Body of pancreas (tissue), 4 donors: ENCODE results near the gene CHRNA10.

Experiments used
- POLR2A ChIP-seq, 3 donors: fragments of 450-650 bp; IDR thresholded peaks; one replicate each; pipeline ENCODE4 v1.6.1; 2016; ENCODE audit warnings: antibody characterized with exemption in 3 of 3, mild to moderate bottlenecking in 2 of 3
- TF ChIP-seq, protein P1 (sequence below), 7 experiments: fragments of 450-650 bp in 4 of 7; fragments of 200-600 bp in 3 of 7; sonication (generic) in 3 of 7; IDR thresholded peaks; one replicate each; pipeline ENCODE4 v1.5.1; 2016 to 2019; ENCODE audit warnings: antibody characterized with exemption in 7 of 7

DNA sequence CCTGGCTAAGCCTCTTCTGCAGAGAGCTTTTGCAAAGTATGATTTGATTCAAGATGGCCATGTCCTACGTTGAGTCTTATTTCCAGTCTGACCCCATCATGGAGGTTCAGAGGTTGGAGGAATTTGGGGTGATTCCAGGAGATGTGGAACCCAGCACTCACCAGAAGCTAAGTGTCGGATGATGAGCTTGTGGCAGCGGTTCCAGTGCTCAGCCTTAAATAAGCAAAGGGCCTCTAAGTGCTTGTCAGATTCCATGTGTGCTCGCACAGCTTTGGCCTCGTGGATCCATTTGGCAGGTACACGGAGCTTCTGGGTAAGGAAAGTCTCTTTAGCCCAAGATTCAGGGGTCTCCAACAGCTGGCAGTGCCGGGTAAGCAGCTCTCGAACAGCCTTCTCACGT is 11.9 kb upstream of the CHRNA10 start:
- TF ChIP-seq, protein P1, sequence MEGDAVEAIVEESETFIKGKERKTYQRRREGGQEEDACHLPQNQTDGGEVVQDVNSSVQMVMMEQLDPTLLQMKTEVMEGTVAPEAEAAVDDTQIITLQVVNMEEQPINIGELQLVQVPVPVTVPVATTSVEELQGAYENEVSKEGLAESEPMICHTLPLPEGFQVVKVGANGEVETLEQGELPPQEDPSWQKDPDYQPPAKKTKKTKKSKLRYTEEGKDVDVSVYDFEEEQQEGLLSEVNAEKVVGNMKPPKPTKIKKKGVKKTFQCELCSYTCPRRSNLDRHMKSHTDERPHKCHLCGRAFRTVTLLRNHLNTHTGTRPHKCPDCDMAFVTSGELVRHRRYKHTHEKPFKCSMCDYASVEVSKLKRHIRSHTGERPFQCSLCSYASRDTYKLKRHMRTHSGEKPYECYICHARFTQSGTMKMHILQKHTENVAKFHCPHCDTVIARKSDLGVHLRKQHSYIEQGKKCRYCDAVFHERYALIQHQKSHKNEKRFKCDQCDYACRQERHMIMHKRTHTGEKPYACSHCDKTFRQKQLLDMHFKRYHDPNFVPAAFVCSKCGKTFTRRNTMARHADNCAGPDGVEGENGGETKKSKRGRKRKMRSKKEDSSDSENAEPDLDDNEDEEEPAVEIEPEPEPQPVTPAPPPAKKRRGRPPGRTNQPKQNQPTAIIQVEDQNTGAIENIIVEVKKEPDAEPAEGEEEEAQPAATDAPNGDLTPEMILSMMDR (IDR thresholded peaks at IDR 0.05): no peak
- TF ChIP-seq POLR2A (IDR thresholded peaks at IDR 0.05): no peak
